ENCODE measurements around the gene RAD51C. TPM values are rescaled to one million over a fixed set of nuclear protein-coding genes. Genes with fewer than 3 reads are reported as not detected.
"Not testable (repeated sequence)": the region's sequence is repeated elsewhere in the genome, so short reads cannot be mapped to it uniquely, and the experiment has no call there.

The RAD51C gene
- total RNA-seq, 4 donors from 2014 or later = 7.9 to 18.4 (median 15.0) TPM

- no peak overlapping the region for H3K4me3 ChIP-seq (ENCODE audit: low read depth, poor library complexity, severe bottlenecking)
- intact Hi-C loops (cut with DNase I; ENCODE audit: low total_unique reads) = no loop called here
- no peak for DNase-seq (ENCODE audit: low spot score in 2 of 2)
- no peak for TF ChIP-seq POLR2A (IDR thresholded peaks at IDR 0.05)
- TF ChIP-seq CTCF (IDR thresholded peaks at IDR 0.05) = no peak
- WGBS, 2 donors = 70 to 84% methylated on average over 2 of the region's 2 CpGs
These were observed 67.8 kb downstream of the RAD51C start for GRCh38 chr17:58760248-58760647.

GRCh38 chr17:58763263-58763662 is 70.9 kb downstream of the RAD51C start:
- intact Hi-C loops (cut with DNase I; ENCODE audit: low total_unique reads) = no loop called here
- 26 to 37% methylated on average over 1 of the region's 1 CpG for WGBS, 2 donors
- DNase-seq (ENCODE audit: low spot score in 2 of 2) = no peak
- TF ChIP-seq POLR2A (IDR thresholded peaks at IDR 0.05) = no peak
- no peak for TF ChIP-seq CTCF (IDR thresholded peaks at IDR 0.05)
- no peak overlapping the region for H3K4me3 ChIP-seq (ENCODE audit: low read depth, poor library complexity, severe bottlenecking)

GRCh38 chr17:58764373-58764772 is 72.0 kb downstream of the RAD51C start:
- WGBS, 2 donors = 89 to 92% methylated on average over 5 of the region's 5 CpGs
- intact Hi-C loops (cut with DNase I; ENCODE audit: low total_unique reads) = no loop called here
- H3K4me3 ChIP-seq (ENCODE audit: low read depth, poor library complexity, severe bottlenecking) = no peak overlapping the region
- TF ChIP-seq POLR2A (IDR thresholded peaks at IDR 0.05) = no peak
- TF ChIP-seq CTCF (IDR thresholded peaks at IDR 0.05) = no peak
- no peak for DNase-seq (ENCODE audit: low spot score in 2 of 2)

- WGBS, 2 donors = 61 to 65% methylated on average over 5 of the region's 5 CpGs
- intact Hi-C loops (cut with DNase I; ENCODE audit: low total_unique reads); DNase-seq (ENCODE audit: low spot score in 2 of 2); H3K4me3 ChIP-seq (ENCODE audit: low read depth, poor library complexity, severe bottlenecking): not testable (repeated sequence)
These were observed 86.1 kb downstream of the RAD51C start for GRCh38 chr17:58778482-58778881.

- H3K4me3 ChIP-seq (ENCODE audit: low read depth, poor library complexity, severe bottlenecking) = no peak overlapping the region
- DNase-seq (ENCODE audit: low spot score in 2 of 2) = no peak
- WGBS, 2 donors = 21 to 63% methylated on average over 1 of the region's 1 CpG
- TF ChIP-seq CTCF (IDR thresholded peaks at IDR 0.05) (no peak), POLR2A (IDR thresholded peaks at IDR 0.05) (no peak)
- intact Hi-C loops (cut with DNase I; ENCODE audit: low total_unique reads) = no loop called here
These were observed 87.0 kb downstream of the RAD51C start for GRCh38 chr17:58779446-58779845.

- WGBS, 2 donors = 67 to 69% methylated on average over 4 of the region's 4 CpGs
- no peak for DNase-seq (ENCODE audit: low spot score in 2 of 2)
- H3K4me3 ChIP-seq (ENCODE audit: low read depth, poor library complexity, severe bottlenecking) = no peak overlapping the region
- intact Hi-C loops (cut with DNase I; ENCODE audit: low total_unique reads) = no loop called here
- TF ChIP-seq POLR2A (IDR thresholded peaks at IDR 0.05) = no peak
- TF ChIP-seq CTCF (IDR thresholded peaks at IDR 0.05) = no peak
These were observed 91.0 kb downstream of the RAD51C start for GRCh38 chr17:58783380-58783779.

All from lower leg skin (tissue), 4 donors.